GM21447 (cell line): ENCODE results near the gene RPL10.
"Not testable (repeated sequence)": the region's sequence is repeated elsewhere in the genome, so short reads cannot be mapped to it uniquely, and the experiment has no call there.

Source experiments
- ATAC-seq: cut with Tn5 transposase; IDR thresholded peaks from one replicate; pipeline ENCODE4 v1.9.1; 2021; ENCODE audit not compliant: unreplicated experiment

The RPL10 gene

DNA sequence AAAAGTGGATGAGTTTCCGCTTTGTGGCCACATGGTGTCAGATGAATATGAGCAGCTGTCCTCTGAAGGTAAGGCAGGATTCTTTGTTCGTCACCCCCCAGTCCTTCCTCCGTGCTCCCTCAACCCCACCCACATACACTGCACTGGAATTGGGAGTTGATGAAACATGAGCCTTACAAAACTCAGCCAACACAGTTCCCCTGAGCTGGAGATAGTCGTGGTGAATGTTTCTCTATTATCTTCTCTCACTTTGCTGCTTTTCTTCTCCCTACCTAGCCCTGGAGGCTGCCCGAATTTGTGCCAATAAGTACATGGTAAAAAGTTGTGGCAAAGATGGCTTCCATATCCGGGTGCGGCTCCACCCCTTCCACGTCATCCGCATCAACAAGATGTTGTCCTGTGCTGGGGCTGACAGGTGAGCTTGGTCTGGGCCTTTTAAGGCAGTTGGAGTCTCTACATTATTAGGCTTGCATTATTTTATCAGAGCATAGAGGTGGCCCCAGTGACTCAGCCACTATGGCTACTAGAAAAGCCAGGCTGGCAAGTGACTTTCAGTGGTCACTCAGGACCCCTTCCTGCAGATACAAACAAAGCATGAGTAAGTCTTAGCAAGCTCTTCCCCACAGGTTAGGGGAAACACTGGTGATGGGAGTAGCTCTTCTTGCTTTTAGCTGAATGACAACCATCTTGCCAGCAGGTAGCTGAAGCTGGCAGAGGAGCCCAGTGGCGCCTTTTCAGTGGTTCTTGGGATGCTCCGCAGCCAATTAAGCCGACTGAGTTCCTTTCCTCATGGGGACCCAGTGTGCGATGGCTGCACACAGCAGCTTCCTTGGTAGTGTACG is 1.6 kb downstream of the RPL10 start:
- no peak for ATAC-seq

DNA sequence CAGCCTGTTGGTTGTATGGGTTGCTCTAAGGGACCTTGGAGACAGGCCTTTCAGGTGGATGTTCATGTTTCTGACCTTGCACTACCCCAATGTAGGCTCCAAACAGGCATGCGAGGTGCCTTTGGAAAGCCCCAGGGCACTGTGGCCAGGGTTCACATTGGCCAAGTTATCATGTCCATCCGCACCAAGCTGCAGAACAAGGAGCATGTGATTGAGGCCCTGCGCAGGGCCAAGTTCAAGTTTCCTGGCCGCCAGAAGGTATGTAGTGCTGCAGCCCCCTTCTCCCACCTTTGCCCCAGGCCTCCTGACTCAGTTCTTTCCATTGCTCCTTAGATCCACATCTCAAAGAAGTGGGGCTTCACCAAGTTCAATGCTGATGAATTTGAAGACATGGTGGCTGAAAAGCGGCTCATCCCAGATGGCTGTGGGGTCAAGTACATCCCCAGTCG is 2.2 kb downstream of the RPL10 start:
- ATAC-seq: not testable (repeated sequence)

DNA sequence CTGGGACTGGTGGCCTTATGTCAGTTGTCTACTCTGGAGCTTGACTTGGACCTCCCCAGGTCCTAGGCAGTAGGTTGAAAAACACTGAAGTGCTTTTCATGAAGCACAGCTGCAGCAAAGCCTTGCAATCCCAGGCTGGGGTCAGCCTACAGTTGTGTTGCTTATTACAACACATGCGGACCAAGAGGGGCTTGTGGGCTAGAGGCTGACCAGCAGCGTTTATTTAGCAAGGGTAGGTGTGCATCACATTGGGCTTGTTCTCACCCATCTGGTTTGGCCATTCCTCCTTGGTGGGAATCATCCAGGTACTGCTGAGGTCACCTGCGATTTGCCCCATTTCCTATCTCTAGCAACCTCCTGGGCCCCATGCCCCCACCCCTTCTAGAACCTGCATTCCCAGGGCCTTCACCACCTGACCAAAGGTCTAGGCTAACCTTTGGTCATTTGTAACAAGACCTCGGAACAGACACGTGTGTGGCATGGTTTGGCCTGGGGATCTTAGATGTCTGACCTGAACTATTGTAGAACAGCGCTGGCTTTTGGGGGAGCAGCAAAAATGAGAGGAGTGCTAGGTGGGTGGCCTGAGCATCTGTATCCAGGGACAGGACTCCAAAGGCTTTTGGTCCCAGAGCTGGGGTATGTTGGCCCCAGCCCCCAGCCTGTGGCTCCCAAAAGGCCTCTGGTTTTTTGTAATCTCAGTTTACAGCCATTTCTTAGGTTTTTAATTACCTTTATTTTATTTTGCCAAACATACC is 3.0 kb downstream of the RPL10 start:
- no peak for ATAC-seq

- no peak for ATAC-seq
These were observed 3.9 kb downstream of the RPL10 start for GRCh38 chrX:154401918-154402621.

DNA sequence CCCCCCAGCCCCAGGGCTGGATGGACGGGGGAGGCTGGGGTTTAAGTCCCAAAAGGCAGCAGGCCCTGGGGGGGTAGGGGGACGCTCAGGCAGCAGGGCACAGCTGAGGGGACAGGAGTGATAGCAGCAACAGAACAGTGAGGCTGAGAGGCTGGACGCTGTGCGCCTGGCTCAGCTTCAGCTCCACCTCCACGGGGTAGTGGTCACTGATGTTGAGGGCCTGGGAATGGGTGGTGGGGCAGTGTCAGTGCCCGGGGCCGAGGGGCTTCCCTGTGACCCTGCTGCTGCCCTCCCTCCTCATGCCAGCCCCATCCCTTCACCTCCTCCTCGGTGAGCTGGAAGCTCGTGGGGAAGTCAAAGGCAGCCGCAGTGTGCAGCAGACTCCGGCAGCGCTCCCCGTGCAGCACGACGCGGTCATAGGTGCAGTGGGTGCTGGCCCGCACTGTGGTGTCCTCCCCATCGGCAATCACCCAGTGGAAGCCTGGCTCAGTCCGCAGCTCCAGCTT is 4.5 kb downstream of the RPL10 start:
- no peak for ATAC-seq

DNA sequence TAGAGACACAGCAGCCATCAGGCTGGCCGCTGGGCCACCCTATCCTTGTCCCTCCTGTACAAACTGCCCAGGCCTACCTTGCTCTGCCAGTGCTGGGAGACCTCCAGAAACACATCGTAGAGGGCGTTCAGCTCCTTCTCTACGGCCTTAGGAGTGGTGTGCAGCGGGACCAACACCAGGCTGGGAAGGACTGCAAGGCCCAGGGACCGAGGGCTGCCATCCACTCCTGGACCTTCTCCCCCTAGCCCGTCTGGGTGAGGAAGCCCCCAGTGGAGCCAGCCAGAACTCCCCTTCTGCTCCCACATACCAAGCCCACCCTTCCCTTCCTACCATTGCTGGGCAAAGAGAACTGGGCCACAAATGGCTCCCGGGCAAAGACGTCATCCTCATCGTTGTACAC is 5.0 kb downstream of the RPL10 start:
- ATAC-seq: no peak

DNA sequence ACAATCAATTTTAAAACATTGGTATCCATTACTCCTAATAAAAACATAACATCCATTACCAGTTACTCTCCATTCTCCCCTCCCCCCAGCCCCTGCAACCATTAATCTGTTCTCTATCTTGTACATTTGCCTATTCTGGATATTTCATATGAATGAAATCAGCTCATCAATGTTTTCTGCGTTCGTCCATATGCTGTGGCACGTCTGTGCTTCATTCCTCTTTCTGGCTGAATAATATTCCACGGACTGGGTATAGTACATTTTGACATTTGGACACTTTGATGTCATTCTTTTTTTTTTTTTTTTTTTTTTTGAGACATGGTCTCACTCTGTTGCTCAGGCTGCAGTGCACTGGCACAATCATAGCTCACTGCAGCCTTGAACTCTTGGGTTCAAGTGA is 5.7 kb downstream of the RPL10 start:
- no peak for ATAC-seq

- no peak for ATAC-seq
These were observed 6.5 kb downstream of the RPL10 start for GRCh38 chrX:154404625-154405192.

DNA sequence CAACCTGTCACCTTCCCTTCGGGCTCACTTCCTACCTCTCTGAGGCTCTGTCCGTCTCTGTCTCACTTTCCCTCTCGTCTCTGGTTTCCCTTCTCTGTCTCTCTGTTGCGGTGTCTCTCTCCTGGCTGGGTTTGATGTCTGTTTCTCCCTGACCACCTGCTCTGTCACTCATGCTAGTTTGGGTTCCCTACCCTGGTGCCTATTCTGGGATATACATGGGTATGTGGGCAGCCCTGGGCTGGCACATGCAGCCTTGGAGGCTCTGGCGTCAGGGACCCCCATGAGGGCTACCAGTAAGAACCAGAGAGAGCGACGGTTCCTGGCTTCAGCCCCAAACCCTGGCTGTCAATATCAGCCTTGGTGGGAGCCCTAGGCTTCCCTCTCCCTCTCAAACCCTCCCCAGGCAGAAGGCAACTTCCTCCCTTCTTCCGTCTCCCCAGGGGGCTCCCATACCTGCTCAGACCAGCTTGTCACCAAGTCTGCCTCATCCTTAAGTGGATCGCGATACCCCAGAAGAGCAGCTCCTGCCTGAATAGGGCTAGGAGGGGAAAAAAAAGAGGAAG is 10.6 kb downstream of the RPL10 start:
- no peak for ATAC-seq

DNA sequence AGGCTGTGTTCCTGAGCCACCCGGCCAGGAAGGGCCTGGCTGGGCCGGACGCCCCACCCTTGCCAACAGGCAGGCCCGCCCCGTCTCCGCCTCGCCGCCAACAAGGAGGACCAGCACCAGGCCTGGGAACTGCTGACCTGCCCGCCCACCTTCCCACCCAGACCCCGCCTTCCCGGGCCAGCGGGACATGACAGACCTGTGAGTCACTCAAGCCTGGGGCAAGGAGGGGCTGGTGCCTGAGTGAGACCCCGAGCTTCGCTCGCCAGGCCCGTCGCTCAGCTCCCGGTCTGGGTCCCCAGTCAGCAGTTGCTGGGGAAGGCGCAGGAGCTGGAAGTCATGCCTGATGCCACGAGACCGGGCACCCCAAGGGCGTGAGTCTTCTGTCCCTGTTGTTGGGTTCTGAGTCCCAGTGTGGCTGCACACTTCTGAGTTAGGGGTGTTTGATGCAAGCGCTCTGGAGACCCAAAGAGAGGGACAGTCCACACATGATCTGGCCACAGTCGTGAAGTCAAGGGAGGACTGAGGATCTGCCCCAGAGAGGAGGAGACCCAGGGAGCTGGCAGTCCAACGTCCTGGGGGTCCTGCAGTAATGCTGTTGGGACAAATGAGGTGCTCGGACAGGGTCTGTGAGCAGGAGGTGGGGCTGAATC is 11.2 kb downstream of the RPL10 start, which contains the start of gene DNASE1L1:
DNASE1L1 (minus strand) TSS at position 33 of the 650 bp plus-strand sequence. CDS start 3,686 bp downstream, outside the sequence.
- peak; percentile 59 for ATAC-seq

DNA sequence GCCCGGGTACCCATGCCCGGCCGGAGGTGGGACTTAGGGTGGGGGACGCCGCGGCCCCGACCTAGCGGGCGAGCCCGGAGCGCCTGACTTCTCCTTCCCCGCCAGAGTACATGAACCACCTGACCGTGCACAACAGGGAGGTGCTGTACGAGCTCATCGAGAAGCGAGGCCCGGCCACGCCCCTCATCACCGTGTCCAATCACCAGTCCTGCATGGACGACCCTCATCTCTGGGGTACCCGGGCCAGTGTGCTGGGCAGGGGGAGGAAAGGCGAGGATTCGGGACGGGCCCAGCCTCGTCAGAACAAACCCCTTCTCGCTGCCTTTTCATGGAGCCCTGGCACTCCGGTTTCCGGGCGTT is 13.8 kb downstream of the RPL10 start:
- ATAC-seq: peak; percentile 61

- no peak for ATAC-seq
These were observed 14.3 kb downstream of the RPL10 start for GRCh38 chrX:154412468-154412867.

- ATAC-seq: no peak
These were observed 15.0 kb downstream of the RPL10 start for GRCh38 chrX:154413142-154413541.

DNA sequence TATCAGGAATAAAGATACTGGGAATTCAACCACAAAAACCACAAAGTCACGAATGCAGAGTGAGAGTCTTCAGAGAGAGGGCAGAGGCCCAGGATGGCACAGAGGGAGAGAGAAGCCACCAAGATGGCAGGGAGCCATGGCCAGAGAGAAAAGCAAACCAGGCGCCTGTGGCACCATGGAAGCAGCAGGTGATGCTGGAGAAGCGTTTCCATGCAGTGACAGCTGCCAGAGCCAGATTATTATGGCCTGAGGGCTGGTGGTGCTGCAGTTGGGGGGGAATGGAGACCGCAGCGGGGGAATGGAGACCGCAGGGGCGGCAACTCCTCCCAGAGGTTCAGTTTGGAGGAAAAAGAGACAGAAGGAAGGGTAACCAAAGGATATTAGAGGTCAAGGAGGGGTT is 19.0 kb downstream of the RPL10 start:
- no peak for ATAC-seq

DNA sequence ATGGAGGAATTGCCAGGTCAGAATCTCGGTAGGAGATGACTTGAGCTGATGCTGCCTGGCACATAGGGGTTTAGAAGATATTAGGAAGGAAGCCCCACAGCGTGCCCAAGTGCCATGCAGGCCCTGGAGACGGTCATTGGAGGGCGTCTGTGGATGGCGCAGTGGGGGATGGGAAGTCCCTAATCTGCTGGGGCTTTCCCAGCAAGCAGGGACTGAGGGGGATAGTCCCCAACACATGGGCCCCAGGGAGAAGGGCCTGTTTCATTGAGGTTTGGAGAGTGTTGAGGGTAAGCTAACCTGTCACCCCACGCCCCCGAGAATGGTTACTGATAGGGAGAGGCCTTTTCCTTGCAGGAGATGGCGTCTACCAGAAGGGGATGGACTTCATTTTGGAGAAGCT is 21.0 kb downstream of the RPL10 start:
- ATAC-seq: no peak

DNA sequence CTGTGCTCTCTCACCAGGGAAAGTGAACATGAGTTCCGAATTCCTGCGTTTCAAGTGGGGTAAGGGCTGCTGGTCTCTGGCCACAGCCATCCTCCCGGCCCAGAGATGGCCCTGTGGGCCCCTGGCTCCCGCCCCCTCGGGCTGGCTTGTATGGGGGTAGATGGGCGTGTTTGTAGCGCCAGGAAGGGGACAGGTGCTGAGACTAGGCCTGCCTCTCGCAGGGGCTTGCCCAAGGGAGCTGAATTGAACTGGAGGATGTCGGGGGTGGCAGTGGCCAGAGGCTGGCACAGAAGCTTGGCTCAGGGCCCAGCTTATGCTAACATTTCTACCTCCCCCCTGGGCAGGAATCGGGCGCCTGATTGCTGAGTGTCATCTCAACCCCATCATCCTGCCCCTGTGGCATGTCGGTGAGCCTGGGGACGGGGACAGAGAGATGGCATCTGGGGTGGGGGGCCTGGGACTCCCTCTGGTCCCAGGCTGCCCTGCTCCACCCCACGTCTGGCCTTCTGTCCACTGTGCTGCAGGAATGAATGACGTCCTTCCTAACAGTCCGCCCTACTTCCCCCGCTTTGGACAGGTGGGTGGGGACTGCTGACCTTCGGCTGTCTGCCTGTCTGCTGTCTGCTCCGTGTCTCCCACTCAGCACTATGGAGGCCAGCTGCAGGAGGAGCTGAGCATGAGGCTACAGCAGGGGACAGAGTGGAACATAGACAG is 21.7 kb downstream of the RPL10 start:
- ATAC-seq: no peak

DNA sequence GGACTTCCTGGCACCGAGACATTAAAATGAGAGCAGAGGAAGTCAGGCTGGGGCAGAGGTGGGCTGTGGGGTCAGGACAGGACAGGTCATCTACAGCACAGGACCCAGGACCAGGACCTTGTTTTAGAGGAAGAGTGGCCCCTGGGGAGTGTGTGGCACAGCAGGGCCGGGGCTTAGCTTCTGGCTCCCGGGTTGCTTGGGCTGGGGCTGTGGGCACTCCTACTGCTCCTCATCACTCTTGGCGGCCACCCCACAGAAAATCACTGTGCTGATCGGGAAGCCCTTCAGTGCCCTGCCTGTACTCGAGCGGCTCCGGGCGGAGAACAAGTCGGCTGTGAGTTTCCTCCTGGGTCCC is 22.2 kb downstream of the RPL10 start:
- no peak for ATAC-seq

DNA sequence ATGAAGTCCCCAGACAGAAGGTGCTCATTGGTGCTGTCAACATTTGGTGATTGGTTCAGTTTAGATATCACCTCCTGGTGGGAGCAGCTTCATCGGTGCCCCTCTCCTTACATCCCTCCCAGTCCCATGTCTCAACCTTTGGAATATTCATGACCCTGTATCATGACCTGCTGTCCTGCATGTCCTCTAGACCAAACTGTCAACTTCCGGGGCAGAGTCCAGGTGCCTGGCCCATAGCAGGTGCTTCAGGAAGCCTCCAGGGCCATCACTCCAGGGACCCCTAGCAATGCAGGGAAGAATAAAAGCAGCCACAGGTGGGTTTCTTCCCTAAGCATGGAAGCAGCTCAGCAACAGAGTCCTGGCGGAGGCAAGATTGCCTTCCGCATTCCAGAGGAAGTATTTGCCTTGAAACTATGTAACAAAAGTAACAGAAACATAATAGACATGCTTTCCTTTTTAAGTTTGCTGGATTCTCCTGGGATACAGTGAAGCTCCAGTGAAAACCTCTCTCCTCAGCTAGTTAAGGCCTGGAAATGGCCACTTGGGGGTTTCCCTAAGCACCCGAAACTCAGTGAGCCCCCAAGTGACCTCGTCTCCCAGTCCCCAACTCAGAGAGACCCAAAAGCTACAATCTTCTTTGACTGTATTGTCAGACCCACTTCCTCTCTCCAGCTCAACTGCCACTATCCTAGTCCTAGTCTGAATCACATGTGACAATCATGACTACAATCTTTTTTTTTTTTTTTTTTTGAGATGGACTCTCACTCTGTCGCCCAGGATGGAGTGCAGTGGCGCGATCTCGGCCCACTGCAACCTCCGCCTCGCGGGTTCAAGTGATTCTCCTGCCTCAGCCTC is 29.0 kb downstream of the RPL10 start:
- ATAC-seq: no peak
